Small intestine (tissue), 7 donors: Measurements from ENCODE around the gene PRPF31. TPM values are rescaled to one million over a fixed set of nuclear protein-coding genes. Genes with fewer than 3 reads are reported as not detected.

Source experiments
- DNase-seq, 2 donors: peaks; one replicate each; pipeline versions ENCODE4 v3.0.0 to v3.0.0-alpha.2; 2013
- FAIRE-seq: peaks from 2 replicates; lab custom pipeline; 2012; peaks lifted over from hg19 to GRCh38; lab: Jason Lieb, UNC
- H3K27ac ChIP-seq, 3 donors: one replicate each; pipeline ENCODE4 v1.5.1; 2013; ENCODE audit warnings: low read length in 2 of 3, mild to moderate bottlenecking in 2 of 3, control low read depth in 1 of 3, inconsistent platforms in 1 of 3, low read depth in 1 of 3, moderate library complexity in 1 of 3
- H3K27me3 ChIP-seq, 3 donors: one replicate each; pipeline ENCODE4 v1.6.1; 2013; ENCODE audit warnings: low read length in 3 of 3, inconsistent platforms in 1 of 3; ENCODE audit not compliant: control insufficient read depth in 3 of 3, insufficient read depth in 3 of 3
- H3K36me3 ChIP-seq, 3 donors: one replicate each; pipeline ENCODE4 v1.6.1; 2013; ENCODE audit warnings: low read length in 3 of 3, inconsistent platforms in 1 of 3, low read depth in 1 of 3, mild to moderate bottlenecking in 1 of 3, moderate library complexity in 1 of 3; ENCODE audit not compliant: control insufficient read depth in 3 of 3, insufficient read depth in 2 of 3
- H3K4me1 ChIP-seq, 3 donors: one replicate each; pipeline ENCODE4 v1.6.1; 2013; ENCODE audit warnings: low read length in 2 of 3, inconsistent platforms in 1 of 3, low read depth in 1 of 3, mild to moderate bottlenecking in 1 of 3, moderate library complexity in 1 of 3; ENCODE audit not compliant: control insufficient read depth in 3 of 3, insufficient read depth in 2 of 3
- H3K4me3 ChIP-seq, 3 donors: one replicate each; pipeline ENCODE4 v1.5.1; 2013; ENCODE audit warnings: low read length in 3 of 3, control low read depth in 1 of 3, inconsistent platforms in 1 of 3, low read depth in 1 of 3, mild to moderate bottlenecking in 1 of 3, moderate library complexity in 1 of 3
- H3K9me3 ChIP-seq, 2 donors: one replicate each; pipeline ENCODE4 v1.6.1; 2013; ENCODE audit warnings: low read depth in 1 of 2, low read length in 1 of 2; ENCODE audit not compliant: control insufficient read depth in 2 of 2, insufficient read depth in 1 of 2
- WGBS, 3 donors: extraction: QIAGEN DNeasy Blood & Tissue Kit; methylation state at CpG; one replicate each; pipeline ENCODE4 v1.1.7; 2013; 5-methylcytosine and 5-hydroxymethylcytosine counted together
- polyA plus RNA-seq, 4 donors: library from polyadenylated mRNA; stranded (reverse) in 3 of 4; unstranded in 1 of 4; fragments of 200-250 nt in 3 of 4; fragments of 120-200 nt in 1 of 4; gene quantifications; one replicate each; pipeline versions ENCODE4 v1.2.1 to v1.2.3, GENCODE V29; 2013
- donor health status: healthy with polysubstance abuse.
- donor health status: control.
- donor health status: control.
- donor health status: Bipolar disorder and iron deficiency.
- donor health status: healthy.

PRPF31 gene
- polyA plus RNA-seq, 4 donors = 44.3 to 57.0 (median 47.4) TPM

DNA sequence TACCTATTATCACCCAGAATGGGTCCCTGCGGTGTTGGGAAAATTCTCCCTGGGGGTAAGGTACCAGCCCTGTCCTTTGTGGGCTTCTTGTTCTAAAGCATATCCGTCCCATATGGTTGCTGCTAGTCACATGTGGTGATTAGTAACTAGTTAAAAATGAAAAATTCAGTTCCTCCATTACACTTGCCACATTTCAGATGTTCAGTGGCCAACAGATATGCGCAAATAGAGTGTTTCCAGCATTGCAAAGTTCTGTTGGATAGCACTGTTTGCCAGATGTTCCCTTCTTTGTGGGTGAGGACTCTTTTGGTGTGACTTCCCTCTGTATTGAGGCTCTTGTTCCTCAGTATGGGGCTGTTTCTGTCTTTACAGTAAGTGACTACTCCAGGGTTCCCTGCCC lies 25.8 kb downstream of the PRPF31 start:
- no peak overlapping the region for H3K27ac ChIP-seq
- WGBS, 3 donors = 83 to 93% (median 86%) methylated on average over 3 of the region's 3 CpGs
- FAIRE-seq (no peak), DNase-seq (no peak)
- H3K36me3 ChIP-seq = peaks cover 13 to 73% (median 26%) of the 10 kb centered on the region in 3 donors
- H3K27me3 ChIP-seq = no peaks in the 10 kb centered on the region
- no peak overlapping the region for H3K4me3 ChIP-seq
- peaks cover 0 to 25% (median 6%) of the 10 kb centered on the region in 3 donors for H3K4me1 ChIP-seq
- no peaks in the 10 kb centered on the region for H3K9me3 ChIP-seq

GRCh38 chr19:54142166-54142780 lies 26.7 kb downstream of the PRPF31 start:
- H3K36me3 ChIP-seq = peaks cover 13 to 82% (median 34%) of the 10 kb centered on the region in 3 donors
- H3K4me1 ChIP-seq = peaks cover 0 to 25% (median 6%) of the 10 kb centered on the region in 3 donors
- FAIRE-seq = no peak
- WGBS, 3 donors = 71 to 86% (median 84%) methylated on average over 7 of the region's 7 CpGs
- H3K9me3 ChIP-seq = no peaks in the 10 kb centered on the region
- DNase-seq = no peak
- no peak overlapping the region for H3K4me3 ChIP-seq
- H3K27ac ChIP-seq = no peak overlapping the region
- H3K27me3 ChIP-seq = no peaks in the 10 kb centered on the region

GRCh38 chr19:54145541-54146158 lies 30.1 kb downstream of the PRPF31 start:
- no peak for FAIRE-seq
- Histone ChIP-seq H3K36me3 (peaks cover 30 to 93% (median 52%) of the 10 kb centered on the region in 3 donors), H3K4me1 (peaks cover 0 to 10% (median 0%) of the 10 kb centered on the region in 3 donors), H3K27me3 (no peaks in the 10 kb centered on the region), H3K9me3 (no peaks in the 10 kb centered on the region), H3K4me3 (no peak overlapping the region), H3K27ac (no peak overlapping the region)
- 92% methylated on average over 28 of the region's 28 CpGs for WGBS, 3 donors
- no peak for DNase-seq

DNA sequence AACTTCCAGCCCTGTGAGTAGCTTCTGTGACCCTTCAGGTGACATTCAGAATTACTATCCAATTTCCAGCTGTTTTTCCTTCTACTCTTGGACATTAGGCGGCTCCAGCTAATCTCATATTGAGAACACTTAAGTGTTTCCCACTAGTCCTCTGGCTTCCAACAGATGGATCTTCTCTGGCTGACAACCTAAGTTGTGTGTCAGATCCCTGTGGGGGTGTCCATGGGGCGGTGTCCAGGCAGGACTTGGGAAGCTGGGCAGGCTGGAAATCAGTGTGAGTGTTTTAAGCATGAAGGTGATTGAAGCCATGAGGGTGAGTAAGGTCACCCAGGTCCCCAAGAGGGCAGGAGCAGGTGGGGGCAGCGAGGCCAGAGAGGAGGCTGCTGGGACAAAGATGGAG lies 32.1 kb downstream of the PRPF31 start:
- Histone ChIP-seq H3K4me3 (no peak overlapping the region), H3K27ac (no peak overlapping the region), H3K9me3 (no peaks in the 10 kb centered on the region), H3K4me1 (no peaks in the 10 kb centered on the region), H3K27me3 (no peaks in the 10 kb centered on the region), H3K36me3 (peaks cover 37 to 98% (median 56%) of the 10 kb centered on the region in 3 donors)
- no peak for DNase-seq
- WGBS, 3 donors = 77 to 94% (median 88%) methylated on average over 3 of the region's 3 CpGs
- FAIRE-seq = no peak

- no peak for FAIRE-seq
Measured at GRCh38 chr19:54148158-54148557, 32.6 kb downstream of the PRPF31 start.

GRCh38 chr19:54149021-54149812 lies 33.7 kb downstream of the PRPF31 start:
- FAIRE-seq = no peak
- 83 to 84% (median 84%) methylated on average over 12 of the region's 12 CpGs for WGBS, 3 donors
- peaks cover 40 to 98% (median 53%) of the 10 kb centered on the region in 3 donors for H3K36me3 ChIP-seq
- no peaks in the 10 kb centered on the region for H3K9me3 ChIP-seq
- H3K4me3 ChIP-seq = no peak overlapping the region
- no peak for DNase-seq
- H3K27me3 ChIP-seq = no peaks in the 10 kb centered on the region
- no peaks in the 10 kb centered on the region for H3K4me1 ChIP-seq
- no peak overlapping the region for H3K27ac ChIP-seq

More at GRCh38 chr19:54148158-54148557, 32.6 kb downstream of the PRPF31 start:
- H3K36me3 ChIP-seq = peaks cover 41 to 98% (median 53%) of the 10 kb centered on the region in 3 donors
- H3K27me3 ChIP-seq = no peaks in the 10 kb centered on the region
- DNase-seq = no peak
- no peaks in the 10 kb centered on the region for H3K4me1 ChIP-seq
- H3K4me3 ChIP-seq = no peak overlapping the region
- no peaks in the 10 kb centered on the region for H3K9me3 ChIP-seq
- 82 to 96% (median 94%) methylated on average over 17 to 19 of the region's 19 CpGs for WGBS, 3 donors
- H3K27ac ChIP-seq = no peak overlapping the region

DNA sequence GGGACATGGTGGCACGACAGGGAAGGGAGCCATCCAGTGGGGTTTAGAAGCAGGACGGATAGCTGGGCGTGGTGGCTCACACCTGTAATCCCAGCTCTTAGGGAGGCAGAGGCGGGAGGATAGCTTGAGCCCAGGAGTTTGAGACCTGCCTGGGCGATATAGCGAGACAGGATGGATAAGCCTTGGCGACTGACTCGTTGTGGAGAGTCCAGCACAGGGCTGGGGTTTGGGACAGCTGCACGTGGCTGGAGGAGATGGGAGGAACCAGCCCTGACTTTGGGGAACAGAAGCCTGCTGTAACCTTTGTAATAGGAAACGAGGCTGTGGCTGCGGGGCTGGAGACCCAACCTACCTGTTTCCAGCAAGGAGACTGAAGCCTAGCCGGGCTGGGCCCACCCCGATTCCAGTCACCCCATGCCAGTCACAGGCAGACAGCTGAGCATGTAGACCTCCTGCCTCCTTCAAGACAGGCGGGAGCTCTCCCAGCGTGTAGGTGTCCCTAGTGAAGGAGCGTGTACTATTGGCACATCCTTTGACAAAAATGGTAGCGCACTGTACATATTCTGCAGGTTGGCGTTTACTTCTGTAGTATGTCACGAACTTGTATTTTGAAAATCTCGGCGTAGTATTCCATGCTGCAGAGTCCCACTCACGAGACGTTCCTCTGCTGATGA lies 35.9 kb downstream of the PRPF31 start:
- H3K4me3 ChIP-seq = no peak overlapping the region
- 84 to 88% (median 86%) methylated on average over 23 of the region's 23 CpGs for WGBS, 3 donors
- no peak for DNase-seq
- H3K36me3 ChIP-seq = peaks cover 45 to 93% (median 49%) of the 10 kb centered on the region in 3 donors
- no peaks in the 10 kb centered on the region for H3K4me1 ChIP-seq
- no peaks in the 10 kb centered on the region for H3K27me3 ChIP-seq
- H3K27ac ChIP-seq = no peak overlapping the region
- no peak for FAIRE-seq
- no peaks in the 10 kb centered on the region for H3K9me3 ChIP-seq

GRCh38 chr19:54152267-54152666 lies 36.7 kb downstream of the PRPF31 start:
- Histone ChIP-seq H3K4me1 (no peaks in the 10 kb centered on the region), H3K27ac (no peak overlapping the region), H3K4me3 (no peak overlapping the region), H3K27me3 (no peaks in the 10 kb centered on the region), H3K36me3 (peaks cover 44 to 93% (median 46%) of the 10 kb centered on the region in 3 donors), H3K9me3 (no peaks in the 10 kb centered on the region)
- DNase-seq = no peak
- 90 to 93% (median 92%) methylated on average over 11 to 12 of the region's 12 CpGs for WGBS, 3 donors
- FAIRE-seq = no peak
